ENCODE results near the gene MAPK8IP3.

DNA sequence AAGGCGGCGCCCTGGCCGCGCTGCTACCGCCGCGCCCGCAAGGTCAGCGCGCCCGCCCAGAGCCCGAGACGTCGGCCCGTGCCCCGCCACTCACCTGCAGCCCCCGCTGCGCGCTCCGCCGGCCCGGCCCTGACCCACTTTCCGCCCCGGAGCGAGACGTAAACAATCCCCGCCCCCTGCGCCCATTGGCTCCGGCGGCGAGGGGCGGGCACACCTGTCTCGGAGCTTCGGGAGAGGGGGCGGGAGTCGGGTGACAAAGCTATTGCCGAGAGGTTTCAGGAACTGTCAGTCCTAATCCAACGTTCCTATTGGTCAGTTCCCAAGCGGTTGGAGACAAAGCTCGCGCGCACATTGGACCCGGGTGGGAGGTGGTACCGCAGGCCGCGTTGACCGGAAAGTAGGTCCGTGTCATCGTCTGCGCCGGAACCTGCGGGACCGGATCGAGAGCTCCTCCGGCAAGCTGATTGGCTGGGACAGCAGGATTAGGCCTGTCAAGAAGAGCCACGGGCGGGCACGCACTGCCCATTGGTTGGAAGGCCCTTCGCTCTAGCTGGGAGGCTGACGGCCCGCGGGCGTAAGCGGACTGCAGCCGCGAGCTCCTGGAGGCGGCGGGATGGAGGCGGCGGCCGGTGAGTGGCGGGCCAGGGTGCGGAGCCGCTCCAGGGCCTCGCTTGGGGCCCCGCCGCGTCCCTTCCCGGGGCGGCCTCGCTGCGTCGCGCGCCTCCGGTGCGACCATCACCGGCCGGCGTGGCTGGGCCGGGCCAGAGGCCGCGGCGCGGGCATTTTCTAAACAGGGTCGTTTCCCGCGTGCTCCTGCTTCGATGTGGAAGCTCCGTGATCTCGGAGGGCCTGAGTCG lies 76.6 kb downstream of the MAPK8IP3 start, which contains the start of the genes NUBP2 and SPSB3:
- TF ChIP-seq, protein P1, sequence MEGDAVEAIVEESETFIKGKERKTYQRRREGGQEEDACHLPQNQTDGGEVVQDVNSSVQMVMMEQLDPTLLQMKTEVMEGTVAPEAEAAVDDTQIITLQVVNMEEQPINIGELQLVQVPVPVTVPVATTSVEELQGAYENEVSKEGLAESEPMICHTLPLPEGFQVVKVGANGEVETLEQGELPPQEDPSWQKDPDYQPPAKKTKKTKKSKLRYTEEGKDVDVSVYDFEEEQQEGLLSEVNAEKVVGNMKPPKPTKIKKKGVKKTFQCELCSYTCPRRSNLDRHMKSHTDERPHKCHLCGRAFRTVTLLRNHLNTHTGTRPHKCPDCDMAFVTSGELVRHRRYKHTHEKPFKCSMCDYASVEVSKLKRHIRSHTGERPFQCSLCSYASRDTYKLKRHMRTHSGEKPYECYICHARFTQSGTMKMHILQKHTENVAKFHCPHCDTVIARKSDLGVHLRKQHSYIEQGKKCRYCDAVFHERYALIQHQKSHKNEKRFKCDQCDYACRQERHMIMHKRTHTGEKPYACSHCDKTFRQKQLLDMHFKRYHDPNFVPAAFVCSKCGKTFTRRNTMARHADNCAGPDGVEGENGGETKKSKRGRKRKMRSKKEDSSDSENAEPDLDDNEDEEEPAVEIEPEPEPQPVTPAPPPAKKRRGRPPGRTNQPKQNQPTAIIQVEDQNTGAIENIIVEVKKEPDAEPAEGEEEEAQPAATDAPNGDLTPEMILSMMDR (IDR thresholded peaks at IDR 0.05; ENCODE audit: borderline replicate concordance, extremely low read depth, low read length, poor library complexity, severe bottlenecking): no peak
- TF ChIP-seq EZH2 (IDR thresholded peaks at IDR 0.05; ENCODE audit: borderline replicate concordance, low read depth, low read length, severe bottlenecking): no peak

Data from DND-41 (cell line).